ENCODE data around the gene PUSL1. TPM values are rescaled to one million over a fixed set of nuclear protein-coding genes. Genes with fewer than 3 reads are reported as not detected.

The PUSL1 gene
- total and polyA plus RNA-seq, 2 of the 13 experiments (the other 11 are each of a cell fraction or from before 2014, with no cell fraction given) = 8.3 to 22.2 TPM

DNA sequence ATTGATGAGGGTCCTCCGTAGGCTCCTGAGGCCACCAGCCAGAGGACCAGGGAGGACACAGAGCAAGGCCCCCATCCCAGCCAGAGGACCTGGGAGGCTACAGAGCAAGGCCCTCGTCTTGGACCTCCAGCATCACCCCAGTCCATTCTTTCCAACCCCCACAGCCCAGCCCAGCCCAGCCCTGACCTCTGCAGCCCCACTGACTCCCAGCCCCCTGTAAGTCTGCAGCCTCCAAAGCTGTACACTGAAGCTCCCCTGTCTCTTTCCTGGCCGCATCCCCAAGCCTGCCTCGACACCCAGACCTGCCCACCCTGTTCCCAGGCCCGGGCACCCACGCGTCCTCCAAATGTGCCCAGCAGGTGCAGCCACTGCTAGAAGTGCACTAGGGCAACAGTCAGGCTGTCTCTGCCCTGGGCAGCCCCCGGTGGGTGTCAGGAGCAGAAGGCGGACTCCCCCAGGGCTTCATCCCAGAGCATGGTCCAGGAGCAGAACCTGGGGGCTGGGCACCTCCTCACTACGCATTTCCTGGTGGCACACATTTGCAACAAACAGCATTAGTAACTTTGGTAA, 38.7 kb downstream of the PUSL1 start:
- Histone ChIP-seq H3K27ac (ENCODE audit: extremely low read length, insufficient read depth, low read length) (peak overlapping the region; percentile 82), H4K20me1 (ENCODE audit: insufficient read depth, low read length) (peaks cover 29% of the 10 kb centered on the region; the same call in 1 of the 2 replicates), H3K9ac (ENCODE audit: insufficient read depth, low read depth, low read length) (peak overlapping the region; percentile 91), H3K36me3 (replicated peaks in 1 of 2; ENCODE audit: control insufficient read depth in 1 of 2, insufficient read depth in 2 of 2, low read length in 2 of 2) (no peaks in the 10 kb centered on the region), H3K4me1 (ENCODE audit: insufficient read depth, low read length) (peaks cover 51% of the 10 kb centered on the region), H3K4me3 (replicated peaks in 1 of 3; ENCODE audit: insufficient read depth in 1 of 3, low read depth in 2 of 3, low read length in 3 of 3) (peak overlapping the region; percentile 79 to 89 (median 85)), H3K27me3 (ENCODE audit: control insufficient read depth in 1 of 2, insufficient read depth in 2 of 2, low read length in 2 of 2) (no peaks in the 10 kb centered on the region), H2AFZ (ENCODE audit: low read length) (no peak overlapping the region), H3K9me3 (ENCODE audit: low read length) (no peaks in the 10 kb centered on the region), H3K79me2 (ENCODE audit: insufficient read depth, low read length) (peaks cover 48% of the 10 kb centered on the region), H3K4me2 (ENCODE audit: low read depth, low read length) (peak overlapping the region; percentile 91)
- 69% methylated on average over 9 of the region's 10 CpGs for WGBS (ENCODE audit: low lambda C conversion rate)
- CTCF ChIA-PET (ENCODE audit: low intra/inter-chr PET ratio, low total read pairs) = no interaction called here
- POLR2A ChIA-PET = interaction anchor here (0.8 to 2.7 kb wide), 12 partner anchors 12 to 85 kb away, joined by 3 to 38 read pairs (median 6); partner anchors contain the start of genes AURKAIP1, CCNL2, MXRA8 and TAS1R3
- TF ChIP-seq, protein P1, sequence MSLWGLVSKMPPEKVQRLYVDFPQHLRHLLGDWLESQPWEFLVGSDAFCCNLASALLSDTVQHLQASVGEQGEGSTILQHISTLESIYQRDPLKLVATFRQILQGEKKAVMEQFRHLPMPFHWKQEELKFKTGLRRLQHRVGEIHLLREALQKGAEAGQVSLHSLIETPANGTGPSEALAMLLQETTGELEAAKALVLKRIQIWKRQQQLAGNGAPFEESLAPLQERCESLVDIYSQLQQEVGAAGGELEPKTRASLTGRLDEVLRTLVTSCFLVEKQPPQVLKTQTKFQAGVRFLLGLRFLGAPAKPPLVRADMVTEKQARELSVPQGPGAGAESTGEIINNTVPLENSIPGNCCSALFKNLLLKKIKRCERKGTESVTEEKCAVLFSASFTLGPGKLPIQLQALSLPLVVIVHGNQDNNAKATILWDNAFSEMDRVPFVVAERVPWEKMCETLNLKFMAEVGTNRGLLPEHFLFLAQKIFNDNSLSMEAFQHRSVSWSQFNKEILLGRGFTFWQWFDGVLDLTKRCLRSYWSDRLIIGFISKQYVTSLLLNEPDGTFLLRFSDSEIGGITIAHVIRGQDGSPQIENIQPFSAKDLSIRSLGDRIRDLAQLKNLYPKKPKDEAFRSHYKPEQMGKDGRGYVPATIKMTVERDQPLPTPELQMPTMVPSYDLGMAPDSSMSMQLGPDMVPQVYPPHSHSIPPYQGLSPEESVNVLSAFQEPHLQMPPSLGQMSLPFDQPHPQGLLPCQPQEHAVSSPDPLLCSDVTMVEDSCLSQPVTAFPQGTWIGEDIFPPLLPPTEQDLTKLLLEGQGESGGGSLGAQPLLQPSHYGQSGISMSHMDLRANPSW (CRISPR knock-in tag; IDR thresholded peaks at IDR 0.05; ENCODE audit: borderline replicate concordance) = 0 out of 2 replicates have a peak, but pooled peaks have one; percentile 46
- TF ChIP-seq MAFG (CRISPR knock-in tag; IDR thresholded peaks at IDR 0.05) (0 out of 2 replicates have a peak, but pooled peaks have one; percentile 20), ZBTB7A (CRISPR knock-in tag; IDR thresholded peaks at IDR 0.05) (0 out of 2 replicates have a peak, but pooled peaks have one; percentile 13), PAX8 (CRISPR knock-in tag; IDR thresholded peaks at IDR 0.05; ENCODE audit: borderline replicate concordance) (0 out of 2 replicates have a peak, but pooled peaks have one; percentile 5), NFATC3 (CRISPR knock-in tag; IDR thresholded peaks at IDR 0.05) (0 out of 2 replicates have a peak, but pooled peaks have one; percentile 13), SALL2 (CRISPR knock-in tag; IDR thresholded peaks at IDR 0.05) (no peak), TEAD2 (CRISPR knock-in tag; IDR thresholded peaks at IDR 0.05) (no peak)
- no peak for FAIRE-seq
- intact Hi-C loops (cut with micrococcal nuclease; ENCODE audit: unreplicated experiment) (loop anchor here (1.0 kb wide), 1 partner anchor 25 kb away; no protein-coding TSS in a partner anchor), in situ Hi-C loops (cut with HindIII; ENCODE audit: extremely low pct_ligation_motif_present, low pct_unique_long_range_greater_than_20kb) (no loop called here)
- no peak for DNase-seq (ENCODE audit: low spot score)
- no TSS peak for BruUV-seq (replicated peaks)
- ATAC-seq = no peak; the same call in 2 of the 3 replicates

Data from HepG2 (cell line).